ENCODE results near the gene MRPL33.

The MRPL33 gene

DNA sequence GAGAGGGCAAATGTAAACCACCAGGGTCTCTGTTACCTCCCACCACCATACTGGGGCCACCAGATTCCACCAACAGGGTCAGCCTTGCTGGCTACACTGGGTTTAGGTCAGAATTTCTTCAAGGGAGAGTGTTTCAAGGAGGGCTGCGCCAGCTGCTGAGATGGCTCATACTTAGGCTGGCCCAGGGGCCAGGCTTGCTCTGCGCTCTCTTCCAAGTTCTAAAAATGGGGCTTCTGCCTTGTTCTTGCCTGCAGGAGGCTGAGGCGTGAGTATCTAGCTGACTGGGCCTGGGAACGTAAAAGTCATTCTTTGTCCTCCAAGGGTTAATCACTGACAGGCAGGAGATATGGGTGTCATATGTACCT, 28.1 kb downstream of the MRPL33 start:
- Histone ChIP-seq H3K4me3 (ENCODE audit: low read depth, low read length) (no peak overlapping the region), H3K9me3 (no peaks in the 10 kb centered on the region), H3K27me3 (no peaks in the 10 kb centered on the region), H3K36me3 (no peaks in the 10 kb centered on the region), H3K4me1 (no peaks in the 10 kb centered on the region; the same call in 1 of the 2 replicates)
- no peak for DNase-seq
- TF ChIP-seq, protein P1, sequence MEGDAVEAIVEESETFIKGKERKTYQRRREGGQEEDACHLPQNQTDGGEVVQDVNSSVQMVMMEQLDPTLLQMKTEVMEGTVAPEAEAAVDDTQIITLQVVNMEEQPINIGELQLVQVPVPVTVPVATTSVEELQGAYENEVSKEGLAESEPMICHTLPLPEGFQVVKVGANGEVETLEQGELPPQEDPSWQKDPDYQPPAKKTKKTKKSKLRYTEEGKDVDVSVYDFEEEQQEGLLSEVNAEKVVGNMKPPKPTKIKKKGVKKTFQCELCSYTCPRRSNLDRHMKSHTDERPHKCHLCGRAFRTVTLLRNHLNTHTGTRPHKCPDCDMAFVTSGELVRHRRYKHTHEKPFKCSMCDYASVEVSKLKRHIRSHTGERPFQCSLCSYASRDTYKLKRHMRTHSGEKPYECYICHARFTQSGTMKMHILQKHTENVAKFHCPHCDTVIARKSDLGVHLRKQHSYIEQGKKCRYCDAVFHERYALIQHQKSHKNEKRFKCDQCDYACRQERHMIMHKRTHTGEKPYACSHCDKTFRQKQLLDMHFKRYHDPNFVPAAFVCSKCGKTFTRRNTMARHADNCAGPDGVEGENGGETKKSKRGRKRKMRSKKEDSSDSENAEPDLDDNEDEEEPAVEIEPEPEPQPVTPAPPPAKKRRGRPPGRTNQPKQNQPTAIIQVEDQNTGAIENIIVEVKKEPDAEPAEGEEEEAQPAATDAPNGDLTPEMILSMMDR (IDR thresholded peaks at IDR 0.05; ENCODE audit: low read depth, low read length), result no peak

DNA sequence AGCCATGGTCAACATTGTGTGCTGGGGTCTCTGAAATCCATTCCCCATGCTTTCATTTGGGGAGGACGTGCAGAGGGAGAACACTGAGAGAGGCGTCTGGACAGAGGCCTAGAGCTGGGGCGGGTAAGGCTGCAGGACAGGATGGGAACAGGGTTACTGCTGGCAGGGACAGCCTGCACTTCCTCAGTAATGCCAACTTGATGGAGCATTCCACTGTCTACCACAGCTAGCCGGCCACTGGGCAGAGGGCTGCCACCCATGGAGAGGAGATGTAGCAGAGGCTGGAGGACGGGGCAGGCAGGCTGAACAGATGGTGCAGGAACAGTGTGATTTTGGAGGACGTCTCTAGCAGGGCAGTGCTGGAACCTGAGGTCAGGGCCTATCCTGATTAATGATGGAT, 29.3 kb downstream of the MRPL33 start:
- DNase-seq, result no peak
- Histone ChIP-seq H3K9me3 (no peaks in the 10 kb centered on the region), H3K36me3 (no peaks in the 10 kb centered on the region), H3K27me3 (no peaks in the 10 kb centered on the region), H3K4me1 (no peaks in the 10 kb centered on the region; the same call in 1 of the 2 replicates), H3K4me3 (ENCODE audit: low read depth, low read length) (no peak overlapping the region)
- TF ChIP-seq, protein P1 (IDR thresholded peaks at IDR 0.05; ENCODE audit: low read depth, low read length), result no peak

DNA sequence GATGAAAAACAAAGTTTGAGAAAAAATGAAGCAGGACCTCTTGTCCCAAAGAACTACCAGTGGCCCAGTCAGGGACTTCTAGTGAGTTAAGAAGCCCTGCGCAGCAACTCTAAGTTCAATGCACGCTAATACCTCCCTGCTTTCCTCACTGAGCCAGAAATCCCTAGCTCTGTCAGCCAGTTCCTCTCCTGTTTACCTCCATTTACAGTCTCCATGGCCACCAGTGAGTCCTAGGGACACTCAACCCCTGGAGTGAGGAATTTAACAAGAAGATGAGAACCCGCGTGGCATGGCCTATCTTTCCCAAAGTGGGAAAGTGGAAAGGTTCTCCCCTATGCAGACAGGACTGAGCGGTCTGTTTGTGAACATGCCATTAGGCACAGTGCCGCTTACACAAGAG, 31.0 kb downstream of the MRPL33 start:
- Histone ChIP-seq H3K36me3 (no peaks in the 10 kb centered on the region), H3K9me3 (no peaks in the 10 kb centered on the region), H3K27me3 (no peaks in the 10 kb centered on the region), H3K4me3 (ENCODE audit: low read depth, low read length) (no peak overlapping the region), H3K4me1 (no peaks in the 10 kb centered on the region)
- TF ChIP-seq, protein P1 (IDR thresholded peaks at IDR 0.05; ENCODE audit: low read depth, low read length), result no peak
- DNase-seq, result no peak

DNA sequence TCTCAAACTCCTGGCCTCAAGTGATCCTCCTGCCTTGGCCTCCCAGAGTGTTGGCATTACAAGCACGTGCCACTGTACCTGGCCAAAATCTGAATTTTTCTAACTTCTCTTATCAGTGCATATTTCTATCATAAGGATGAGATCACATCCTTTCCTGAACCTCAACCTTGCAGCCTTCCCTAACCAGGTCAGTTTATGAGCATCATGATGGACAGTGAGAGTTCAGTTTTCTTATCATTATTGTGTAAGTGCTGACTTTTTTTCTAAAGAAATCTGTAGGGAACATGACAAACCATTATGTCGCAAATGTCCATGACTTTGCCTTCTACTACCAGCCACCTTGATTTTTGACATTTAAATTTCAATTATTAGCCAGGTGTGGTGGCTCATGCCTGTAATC, 31.5 kb downstream of the MRPL33 start:
- TF ChIP-seq, protein P1 (IDR thresholded peaks at IDR 0.05; ENCODE audit: low read depth, low read length), result no peak
- H3K27me3 ChIP-seq, result no peaks in the 10 kb centered on the region
- H3K4me1 ChIP-seq, result no peaks in the 10 kb centered on the region
- H3K36me3 ChIP-seq, result no peaks in the 10 kb centered on the region
- no peak for DNase-seq
- H3K4me3 ChIP-seq (ENCODE audit: low read depth, low read length), result no peak overlapping the region
- H3K9me3 ChIP-seq, result no peaks in the 10 kb centered on the region

DNA sequence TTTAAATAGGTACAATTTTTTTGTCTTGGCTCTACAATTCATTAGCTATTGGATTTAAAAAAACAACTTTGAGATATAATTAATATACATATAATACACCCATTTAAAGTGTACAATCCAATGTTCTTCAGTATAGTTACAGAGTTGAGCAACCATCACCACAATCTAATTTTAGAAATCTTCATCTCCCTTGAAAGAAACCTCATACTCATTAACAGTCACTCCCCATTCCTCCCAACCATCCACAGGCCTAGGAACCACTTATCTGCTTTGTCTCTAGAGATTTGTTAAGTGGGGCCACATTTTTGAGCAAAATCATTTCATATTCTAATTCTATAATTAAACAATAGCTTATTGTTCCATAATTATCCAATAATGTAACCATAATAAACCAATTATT, 32.6 kb downstream of the MRPL33 start:
- Histone ChIP-seq H3K27me3 (no peaks in the 10 kb centered on the region), H3K9me3 (no peaks in the 10 kb centered on the region), H3K36me3 (no peaks in the 10 kb centered on the region), H3K4me1 (no peaks in the 10 kb centered on the region), H3K4me3 (ENCODE audit: low read depth, low read length) (no peak overlapping the region)
- TF ChIP-seq, protein P1 (IDR thresholded peaks at IDR 0.05; ENCODE audit: low read depth, low read length), result no peak
- no peak for DNase-seq

DNA sequence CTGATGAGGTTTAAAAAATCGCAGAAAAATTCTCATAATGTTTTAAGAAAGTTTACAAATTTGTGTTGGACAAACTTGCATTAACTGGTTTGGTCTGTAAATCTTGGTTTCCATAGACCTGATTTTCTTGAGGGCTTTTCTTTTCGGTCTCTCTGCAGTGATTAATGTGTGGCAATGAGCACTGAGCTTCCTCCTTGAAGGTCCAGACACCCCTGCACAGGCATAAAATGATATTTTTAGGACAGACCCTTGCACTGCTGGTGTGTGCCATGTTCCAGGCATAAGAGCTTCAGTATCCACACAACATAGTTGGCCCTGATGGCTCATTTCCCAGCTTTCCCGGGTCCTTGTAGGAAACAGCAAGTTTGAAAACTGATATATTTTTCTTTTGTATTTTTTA, 33.7 kb downstream of the MRPL33 start:
- DNase-seq, result no peak
- no peaks in the 10 kb centered on the region for H3K9me3 ChIP-seq
- H3K4me3 ChIP-seq (ENCODE audit: low read depth, low read length), result no peak overlapping the region
- H3K4me1 ChIP-seq, result no peaks in the 10 kb centered on the region
- H3K36me3 ChIP-seq, result no peaks in the 10 kb centered on the region
- TF ChIP-seq, protein P1 (IDR thresholded peaks at IDR 0.05; ENCODE audit: low read depth, low read length), result no peak
- H3K27me3 ChIP-seq, result no peaks in the 10 kb centered on the region
